Measurements from ENCODE around the gene CYGB.

CYGB gene

DNA sequence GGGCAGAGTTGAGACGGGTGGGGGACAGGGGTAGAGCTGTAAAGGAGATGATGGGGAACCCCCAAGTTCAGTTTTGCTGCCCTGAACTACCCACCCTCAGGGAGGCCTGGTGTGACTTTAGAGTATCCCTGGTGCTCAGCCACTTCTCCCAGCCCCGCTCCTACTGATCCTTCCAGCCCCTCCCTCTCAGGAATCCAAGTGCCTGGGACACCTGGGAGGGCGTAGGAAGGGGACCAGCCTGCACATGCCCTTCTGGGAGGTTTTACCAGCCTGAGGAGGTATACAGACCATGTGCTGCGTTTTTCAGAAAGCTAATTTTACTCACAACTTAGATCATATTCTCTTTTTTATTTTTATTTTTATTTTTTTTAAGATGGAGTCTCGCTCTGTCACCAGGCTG lies 44.0 kb upstream of the CYGB start:
- DNase-seq (ENCODE audit: insufficient read length, low spot score) (no peak), FAIRE-seq (no peak)
- TF ChIP-seq, protein P1, sequence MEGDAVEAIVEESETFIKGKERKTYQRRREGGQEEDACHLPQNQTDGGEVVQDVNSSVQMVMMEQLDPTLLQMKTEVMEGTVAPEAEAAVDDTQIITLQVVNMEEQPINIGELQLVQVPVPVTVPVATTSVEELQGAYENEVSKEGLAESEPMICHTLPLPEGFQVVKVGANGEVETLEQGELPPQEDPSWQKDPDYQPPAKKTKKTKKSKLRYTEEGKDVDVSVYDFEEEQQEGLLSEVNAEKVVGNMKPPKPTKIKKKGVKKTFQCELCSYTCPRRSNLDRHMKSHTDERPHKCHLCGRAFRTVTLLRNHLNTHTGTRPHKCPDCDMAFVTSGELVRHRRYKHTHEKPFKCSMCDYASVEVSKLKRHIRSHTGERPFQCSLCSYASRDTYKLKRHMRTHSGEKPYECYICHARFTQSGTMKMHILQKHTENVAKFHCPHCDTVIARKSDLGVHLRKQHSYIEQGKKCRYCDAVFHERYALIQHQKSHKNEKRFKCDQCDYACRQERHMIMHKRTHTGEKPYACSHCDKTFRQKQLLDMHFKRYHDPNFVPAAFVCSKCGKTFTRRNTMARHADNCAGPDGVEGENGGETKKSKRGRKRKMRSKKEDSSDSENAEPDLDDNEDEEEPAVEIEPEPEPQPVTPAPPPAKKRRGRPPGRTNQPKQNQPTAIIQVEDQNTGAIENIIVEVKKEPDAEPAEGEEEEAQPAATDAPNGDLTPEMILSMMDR (IDR thresholded peaks at IDR 0.05; ENCODE audit: insufficient read depth, missing control alignments): no peak

DNA sequence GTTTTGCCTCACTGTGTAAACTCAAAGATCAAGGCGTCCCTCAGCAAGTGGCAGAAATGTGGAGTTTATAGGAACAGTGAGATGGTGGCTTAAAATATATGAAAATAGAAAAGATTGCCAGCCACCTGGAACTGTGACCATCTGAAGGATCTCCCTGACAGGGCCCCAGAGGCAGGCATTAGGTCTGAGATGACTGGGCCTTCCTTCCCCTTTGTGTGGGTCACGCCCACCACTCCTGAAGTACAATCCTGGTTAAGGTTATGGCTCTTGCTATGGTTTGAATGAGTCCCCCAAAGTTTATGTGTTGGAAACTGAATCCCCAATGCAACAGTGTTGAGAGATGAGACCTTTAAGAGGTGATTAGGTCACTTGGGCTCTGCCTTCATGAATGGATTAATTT lies 41.8 kb upstream of the CYGB start:
- TF ChIP-seq, protein P1 (IDR thresholded peaks at IDR 0.05; ENCODE audit: insufficient read depth, missing control alignments): no peak
- FAIRE-seq (no peak), DNase-seq (ENCODE audit: insufficient read length, low spot score) (no peak)

DNA sequence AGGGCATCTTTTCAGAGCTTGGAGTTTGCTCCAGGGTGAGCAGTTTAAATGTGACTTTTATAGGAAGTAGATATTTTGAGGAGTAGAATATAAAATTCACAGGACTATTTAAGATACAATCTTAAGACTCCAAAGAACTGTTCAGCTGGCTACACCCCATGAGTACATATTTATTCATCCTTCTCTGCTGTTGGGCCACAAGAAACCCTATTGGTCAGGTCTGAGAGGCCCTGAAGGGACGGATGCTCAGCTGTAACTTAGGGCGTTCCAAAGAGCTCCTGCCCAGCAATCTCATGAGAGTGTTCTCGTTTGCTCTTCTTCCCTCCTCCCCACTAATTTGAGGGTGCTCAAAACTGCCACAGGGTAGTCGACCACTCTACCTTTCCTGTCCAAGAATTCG lies 40.9 kb upstream of the CYGB start:
- DNase-seq (ENCODE audit: insufficient read length, low spot score) (no peak), FAIRE-seq (no peak)
- TF ChIP-seq, protein P1 (IDR thresholded peaks at IDR 0.05; ENCODE audit: insufficient read depth, missing control alignments): no peak

DNA sequence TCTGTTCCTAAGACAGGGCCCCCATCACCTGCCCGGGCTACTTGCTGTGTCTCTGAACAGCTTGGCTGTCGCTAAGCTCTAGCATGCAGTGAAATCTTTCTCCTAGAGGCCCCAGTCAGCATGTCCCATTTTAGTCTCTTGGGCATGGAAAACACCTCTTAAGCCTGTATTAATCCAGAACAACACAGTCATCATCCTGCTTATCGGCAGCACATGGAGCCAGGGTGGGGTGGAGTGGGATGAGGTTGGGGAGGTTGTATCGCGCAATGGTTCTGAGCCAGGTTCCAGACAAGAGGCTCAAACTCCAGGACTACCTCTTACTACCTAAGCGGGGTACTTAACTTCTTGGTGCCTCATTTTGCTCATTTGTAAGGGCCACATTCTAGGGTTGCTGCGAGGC lies 40.4 kb upstream of the CYGB start:
- TF ChIP-seq, protein P1 (IDR thresholded peaks at IDR 0.05; ENCODE audit: insufficient read depth, missing control alignments): no peak
- DNase-seq (ENCODE audit: insufficient read length, low spot score) (peak; percentile 79), FAIRE-seq (peak; percentile 75)

DNA sequence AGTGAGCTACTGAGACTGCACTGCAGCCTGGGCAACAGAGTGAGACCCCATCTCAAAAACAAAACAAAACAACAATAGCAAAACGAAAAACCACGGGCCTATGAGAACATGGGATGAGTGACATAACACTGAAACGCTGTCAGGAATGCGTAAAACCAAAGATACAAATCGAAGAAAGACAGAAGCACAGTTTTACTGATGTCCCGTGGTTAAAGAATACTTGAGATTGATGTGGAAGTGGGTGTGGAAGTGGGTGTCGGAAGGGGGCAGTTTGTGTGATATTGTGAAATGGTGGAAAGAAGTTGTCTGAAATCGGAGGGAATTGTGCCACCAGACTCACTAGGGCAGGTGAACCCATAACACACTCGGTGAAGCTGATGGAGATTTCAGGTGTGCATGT lies 38.7 kb upstream of the CYGB start:
- DNase-seq (ENCODE audit: insufficient read length, low spot score) (no peak), FAIRE-seq (no peak)

DNA sequence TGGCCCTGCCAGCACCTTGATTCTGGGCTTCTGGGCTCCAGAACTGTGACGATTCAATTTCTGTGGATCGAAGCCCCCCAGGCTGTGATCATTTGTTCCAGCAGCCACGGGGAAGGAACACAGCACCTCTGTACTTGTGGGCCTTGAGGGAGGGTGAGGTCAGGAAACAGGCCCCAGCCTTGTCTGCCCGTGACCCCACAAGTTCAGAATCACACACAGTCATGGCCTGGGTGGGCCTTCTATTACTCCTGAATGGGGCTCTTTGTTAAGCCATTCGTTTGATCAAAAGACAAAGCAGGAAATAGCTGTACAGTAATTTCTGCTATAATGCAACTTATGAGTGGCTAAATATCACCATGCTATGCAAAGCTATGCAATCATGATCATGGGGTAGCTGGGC lies 38.1 kb upstream of the CYGB start:
- TF ChIP-seq, protein P1 (IDR thresholded peaks at IDR 0.05; ENCODE audit: insufficient read depth, missing control alignments): no peak
- DNase-seq (ENCODE audit: insufficient read length, low spot score): no peak
- FAIRE-seq: no peak

More for the DNA sequence above, 38.7 kb upstream of the CYGB start:
- TF ChIP-seq, protein P1 (IDR thresholded peaks at IDR 0.05; ENCODE audit: insufficient read depth, missing control alignments): no peak

DNA sequence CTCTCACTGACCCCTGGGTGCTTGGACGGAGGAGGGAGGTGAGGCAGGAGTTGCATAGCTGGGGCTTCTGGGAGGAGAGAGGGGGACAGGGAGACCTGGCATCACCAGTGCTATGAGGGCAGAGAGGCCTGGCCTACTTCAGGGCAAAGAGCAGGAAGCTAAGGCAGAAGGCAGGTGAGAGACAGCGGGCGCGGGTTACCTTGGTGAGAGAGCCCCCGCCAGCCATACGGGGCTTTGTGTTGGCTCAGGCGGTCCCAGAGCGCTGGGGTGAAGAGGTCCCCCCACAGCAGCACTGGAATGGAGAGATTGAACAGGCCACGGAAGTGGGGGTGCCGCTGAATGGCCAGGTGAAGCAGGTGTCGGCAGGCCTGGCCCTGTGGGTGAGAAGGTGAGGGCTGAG lies 36.7 kb upstream of the CYGB start:
- TF ChIP-seq, protein P1 (IDR thresholded peaks at IDR 0.05; ENCODE audit: insufficient read depth, missing control alignments): no peak
- DNase-seq (ENCODE audit: insufficient read length, low spot score): no peak
- no peak for FAIRE-seq
